Upper lobe of right lung (tissue), 1 donor: ENCODE measurements around the gene SYT13. TPM values are rescaled to one million over a fixed set of nuclear protein-coding genes. Genes with fewer than 3 reads are reported as not detected.

Source experiments
- ATAC-seq: fragments of 200-7000 bp; cut with Tn5 transposase; one replicate; pipeline ENCODE4 v1.9.1; 2020; ENCODE audit warnings: mild to moderate bottlenecking, moderate library complexity
- DNase-seq: peaks from one replicate; pipeline ENCODE4 v3.0.0-alpha.2; 2020
- H3K27ac ChIP-seq: fragments of 200-600 bp; one replicate; pipeline ENCODE4 v1.8.0; 2022
- H3K27me3 ChIP-seq: fragments of 200-600 bp; one replicate; pipeline ENCODE4 v1.8.0; 2022; ENCODE audit warnings: mild to moderate bottlenecking
- H3K36me3 ChIP-seq: fragments of 200-600 bp; one replicate; pipeline ENCODE4 v1.8.0; 2022
- H3K4me1 ChIP-seq: fragments of 200-600 bp; one replicate; pipeline ENCODE4 v1.8.0; 2022
- H3K4me3 ChIP-seq: fragments of 200-600 bp; one replicate; pipeline ENCODE4 v1.8.0; 2022; ENCODE audit warnings: mild to moderate bottlenecking
- H3K9me3 ChIP-seq: fragments of 200-600 bp; one replicate; pipeline ENCODE4 v1.8.0; 2022
- intact Hi-C: fragments of 100-400 bp; cut with DNase I; formaldehyde crosslinking; loops from one replicate; pipeline ENCODE4 v1.11.0; 2022
- total RNA-seq: library from RNA; stranded (reverse); fragmentation: NEBNext Ultra II Directional; extraction: Animal tissue kit (Norgen Biotek cat#: 25700); gene quantifications from one replicate; pipeline ENCODE4 v1.2.1, GENCODE V29; 2021
- TF ChIP-seq, protein P1 (sequence below): fragments of 200-600 bp; IDR thresholded peaks from one replicate; pipeline ENCODE4 v1.8.0; 2022; ENCODE audit warnings: antibody characterized with exemption
- donor health status: DM: no; HTN: yes; CAD: no; lungs with severe emphysema.

SYT13 gene
- total RNA-seq, 1 donor from 2014 or later: not detected

GRCh38 chr11:45205978-45206377, 80.2 kb downstream of the SYT13 start:
- intact Hi-C loops: no loop called here
- Histone ChIP-seq H3K36me3 (peaks cover 5% of the 10 kb centered on the region), H3K9me3 (no peaks in the 10 kb centered on the region), H3K4me3 (no peak overlapping the region), H3K4me1 (peaks cover 18% of the 10 kb centered on the region), H3K27ac (no peak overlapping the region), H3K27me3 (no peaks in the 10 kb centered on the region)
- TF ChIP-seq, protein P1, sequence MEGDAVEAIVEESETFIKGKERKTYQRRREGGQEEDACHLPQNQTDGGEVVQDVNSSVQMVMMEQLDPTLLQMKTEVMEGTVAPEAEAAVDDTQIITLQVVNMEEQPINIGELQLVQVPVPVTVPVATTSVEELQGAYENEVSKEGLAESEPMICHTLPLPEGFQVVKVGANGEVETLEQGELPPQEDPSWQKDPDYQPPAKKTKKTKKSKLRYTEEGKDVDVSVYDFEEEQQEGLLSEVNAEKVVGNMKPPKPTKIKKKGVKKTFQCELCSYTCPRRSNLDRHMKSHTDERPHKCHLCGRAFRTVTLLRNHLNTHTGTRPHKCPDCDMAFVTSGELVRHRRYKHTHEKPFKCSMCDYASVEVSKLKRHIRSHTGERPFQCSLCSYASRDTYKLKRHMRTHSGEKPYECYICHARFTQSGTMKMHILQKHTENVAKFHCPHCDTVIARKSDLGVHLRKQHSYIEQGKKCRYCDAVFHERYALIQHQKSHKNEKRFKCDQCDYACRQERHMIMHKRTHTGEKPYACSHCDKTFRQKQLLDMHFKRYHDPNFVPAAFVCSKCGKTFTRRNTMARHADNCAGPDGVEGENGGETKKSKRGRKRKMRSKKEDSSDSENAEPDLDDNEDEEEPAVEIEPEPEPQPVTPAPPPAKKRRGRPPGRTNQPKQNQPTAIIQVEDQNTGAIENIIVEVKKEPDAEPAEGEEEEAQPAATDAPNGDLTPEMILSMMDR: no peak
- DNase-seq (no peak), ATAC-seq (no peak)

DNA sequence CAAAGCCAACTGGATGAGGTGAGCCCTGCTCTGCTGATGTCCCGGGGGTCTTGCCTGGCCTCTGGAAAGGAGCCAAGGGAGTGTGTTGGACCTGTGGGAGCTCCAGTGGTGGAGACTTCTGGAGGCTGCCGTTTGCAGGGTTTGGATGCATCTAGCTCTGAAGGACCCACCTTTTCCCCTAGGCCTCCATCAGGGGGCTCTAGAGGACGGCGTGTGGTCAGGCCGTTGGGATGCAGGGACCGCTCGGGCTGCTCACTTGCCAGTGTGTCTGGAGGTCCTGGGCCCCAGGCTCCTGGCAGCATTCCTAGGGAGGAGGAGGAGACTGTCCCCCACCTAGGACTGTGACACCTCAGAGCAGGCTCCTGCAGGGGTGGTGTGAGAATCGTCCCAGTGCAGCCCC, 81.4 kb downstream of the SYT13 start:
- DNase-seq: no peak
- peaks cover 11% of the 10 kb centered on the region for H3K4me1 ChIP-seq
- H3K4me3 ChIP-seq: no peak overlapping the region
- TF ChIP-seq, protein P1: no peak
- H3K27ac ChIP-seq: no peak overlapping the region
- intact Hi-C loops: no loop called here
- peaks cover 5% of the 10 kb centered on the region for H3K36me3 ChIP-seq
- H3K9me3 ChIP-seq: no peaks in the 10 kb centered on the region
- ATAC-seq: no peak
- no peaks in the 10 kb centered on the region for H3K27me3 ChIP-seq

DNA sequence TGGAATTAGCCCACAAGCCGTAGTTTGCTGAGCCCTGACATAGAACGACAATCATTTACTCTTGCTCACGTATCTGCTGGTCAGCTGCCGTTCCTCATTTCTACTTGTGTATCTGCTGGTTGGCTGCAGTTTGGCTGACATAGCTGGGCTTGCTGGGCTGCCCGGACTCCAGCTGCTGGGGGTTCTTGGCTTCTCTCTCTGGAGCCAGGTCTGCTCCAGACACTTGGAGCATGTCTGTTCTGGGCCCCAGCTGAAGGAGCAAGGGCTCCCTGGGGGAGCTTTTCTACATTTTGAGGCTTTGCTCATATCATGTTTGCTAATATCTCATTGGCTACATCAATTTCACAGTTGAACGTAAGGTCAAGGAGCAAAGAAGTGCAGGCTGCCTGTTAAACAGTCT, 92.4 kb downstream of the SYT13 start:
- H3K9me3 ChIP-seq: no peaks in the 10 kb centered on the region

More for the DNA sequence above, 92.4 kb downstream of the SYT13 start:
- H3K36me3 ChIP-seq: no peaks in the 10 kb centered on the region
- ATAC-seq: no peak
- H3K27me3 ChIP-seq: no peaks in the 10 kb centered on the region
- no peak for DNase-seq
- H3K27ac ChIP-seq: no peak overlapping the region
- H3K4me3 ChIP-seq: no peak overlapping the region
- TF ChIP-seq, protein P1: no peak
- no peaks in the 10 kb centered on the region for H3K4me1 ChIP-seq
- intact Hi-C loops: no loop called here

Other genes starting within 250 kb of the SYT13 start
- gene PRDM11, start 139.7 kb downstream of the SYT13 start, total RNA-seq: 18.3 TPM